Astrocyte (in vitro differentiated cells and primary cell): ENCODE results near the gene KDM4B. TPM values are rescaled to one million over a fixed set of nuclear protein-coding genes. Genes with fewer than 3 reads are reported as not detected.

Experiments used
- DNase-seq: peaks from one replicate; pipeline ENCODE4 v3.0.0-alpha.2; 2010; ENCODE audit warnings: low read depth
- FAIRE-seq: peaks from 2 replicates; lab custom pipeline; 2011; peaks lifted over from hg19 to GRCh38; lab: Jason Lieb, UNC
- H2AFZ ChIP-seq: 2 replicates; pipeline ENCODE4 v1.6.0; 2012; ENCODE audit warnings: low read depth, low read length, inconsistent platforms
- H3K27ac ChIP-seq: 2 replicates; pipeline ENCODE4 v1.5.1; 2011; ENCODE audit warnings: low read depth, low read length, inconsistent platforms
- H3K27me3 ChIP-seq: 2 replicates; pipeline ENCODE4 v1.6.0; 2011; ENCODE audit warnings: low read length, inconsistent platforms; ENCODE audit not compliant: insufficient read depth
- H3K36me3 ChIP-seq: 2 replicates; pipeline ENCODE4 v1.5.1; 2011; ENCODE audit warnings: low read length, inconsistent platforms; ENCODE audit not compliant: insufficient read depth
- H3K4me1 ChIP-seq: 2 replicates; pipeline ENCODE4 v1.5.1; 2011; ENCODE audit warnings: low read length, inconsistent platforms; ENCODE audit not compliant: insufficient read depth
- H3K4me2 ChIP-seq: 2 replicates; pipeline ENCODE4 v1.6.0; 2012; ENCODE audit warnings: low read length, inconsistent platforms
- H3K4me3 ChIP-seq: 2 replicates; pipeline ENCODE4 v1.5.1; 2011; ENCODE audit warnings: low read depth, mild to moderate bottlenecking, low read length, inconsistent platforms; ENCODE audit not compliant: insufficient read depth
- H3K79me2 ChIP-seq: 2 replicates; pipeline ENCODE4 v1.6.0; 2012; ENCODE audit warnings: mild to moderate bottlenecking, low read length, inconsistent platforms; ENCODE audit not compliant: insufficient read depth
- H3K9ac ChIP-seq: 2 replicates; pipeline ENCODE4 v1.6.0; 2012; ENCODE audit warnings: mild to moderate bottlenecking, low read length, inconsistent platforms
- H3K9me3 ChIP-seq: 2 replicates; pipeline ENCODE4 v1.5.1; 2012; ENCODE audit warnings: low read depth, mild to moderate bottlenecking, low read length, inconsistent platforms; ENCODE audit not compliant: insufficient read depth
- H4K20me1 ChIP-seq: 2 replicates; pipeline ENCODE4 v1.6.0; 2012; ENCODE audit warnings: low read length, inconsistent platforms; ENCODE audit not compliant: insufficient read depth
- H3K27ac Mint-ChIP-seq: one replicate; pipeline ENCODE4 v1.8.0; 2021; ENCODE audit warnings: mild to moderate bottlenecking, mixed read lengths; ENCODE audit not compliant: unreplicated experiment
- H3K27me3 Mint-ChIP-seq: one replicate; pipeline ENCODE4 v1.8.0; 2021; ENCODE audit warnings: low read depth, mixed read lengths; ENCODE audit not compliant: unreplicated experiment
- H3K36me3 Mint-ChIP-seq: one replicate; pipeline ENCODE4 v1.8.0; 2021; ENCODE audit warnings: low read depth, mixed read lengths; ENCODE audit not compliant: unreplicated experiment
- H3K4me1 Mint-ChIP-seq: one replicate; pipeline ENCODE4 v1.8.0; 2021; ENCODE audit warnings: low read depth, mixed read lengths; ENCODE audit not compliant: unreplicated experiment
- H3K4me3 Mint-ChIP-seq: one replicate; pipeline ENCODE4 v1.8.0; 2021; ENCODE audit warnings: mild to moderate bottlenecking, moderate library complexity, mixed read lengths; ENCODE audit not compliant: unreplicated experiment
- H3K9me3 Mint-ChIP-seq: one replicate; pipeline ENCODE4 v1.8.0; 2021; ENCODE audit warnings: mild to moderate bottlenecking, mixed read lengths; ENCODE audit not compliant: unreplicated experiment
- CTCF ChIP-seq: IDR thresholded peaks from 2 replicates; pipeline ENCODE4 v1.5.1; 2011; ENCODE audit warnings: low read depth, mild to moderate bottlenecking, inconsistent platforms, low read length, moderate library complexity; ENCODE audit not compliant: insufficient read depth
- EZH2 ChIP-seq: IDR thresholded peaks from 2 replicates; pipeline ENCODE4 v1.6.1; 2012; ENCODE audit warnings: mild to moderate bottlenecking, low read length, inconsistent platforms; ENCODE audit not compliant: insufficient read depth
- total RNA-seq: library from RNA; stranded (reverse); gene quantifications from 2 replicates; pipeline ENCODE4 v1.2.1, GENCODE V29; 2021

The KDM4B gene
- total RNA-seq, 1 donor from 2014 or later = 55.2 TPM

GRCh38 chr19:4993683-4994082, 24.8 kb downstream of the KDM4B start:
- Histone ChIP-seq H3K27me3 (no peaks in the 10 kb centered on the region), H2AFZ (no peak overlapping the region), H4K20me1 (peaks cover 91% of the 10 kb centered on the region), H3K4me3 (no peak overlapping the region), H3K9me3 (no peaks in the 10 kb centered on the region), H3K4me2 (no peak overlapping the region), H3K4me1 (peaks cover 5% of the 10 kb centered on the region), H3K9ac (no peak overlapping the region), H3K27ac (no peak overlapping the region), H3K36me3 (peaks cover 5% of the 10 kb centered on the region), H3K79me2 (peaks cover 93% of the 10 kb centered on the region)
- no peak overlapping the region for H3K4me3 Mint-ChIP-seq
- peaks cover 9% of the 10 kb centered on the region for H3K4me1 Mint-ChIP-seq
- no peak for TF ChIP-seq CTCF
- no peak for TF ChIP-seq EZH2
- no peak overlapping the region for H3K27ac Mint-ChIP-seq
- DNase-seq (no peak), FAIRE-seq (no peak)
- no peaks in the 10 kb centered on the region for H3K27me3 Mint-ChIP-seq
- H3K9me3 Mint-ChIP-seq = no peaks in the 10 kb centered on the region
- H3K36me3 Mint-ChIP-seq = peaks cover 11% of the 10 kb centered on the region

- H2AFZ ChIP-seq = no peak overlapping the region
- peaks cover 93% of the 10 kb centered on the region for H4K20me1 ChIP-seq
- TF ChIP-seq CTCF = no peak
- no peak for TF ChIP-seq EZH2
- no peak overlapping the region for H3K27ac ChIP-seq
- no peak overlapping the region for H3K4me3 ChIP-seq
- DNase-seq (no peak), FAIRE-seq (no peak)
- H3K27me3 Mint-ChIP-seq = no peaks in the 10 kb centered on the region
- H3K4me1 ChIP-seq = peaks cover 4% of the 10 kb centered on the region
- peaks cover 5% of the 10 kb centered on the region for H3K36me3 ChIP-seq
- no peaks in the 10 kb centered on the region for H3K9me3 Mint-ChIP-seq
- H3K4me2 ChIP-seq = no peak overlapping the region
- H3K36me3 Mint-ChIP-seq = peaks cover 11% of the 10 kb centered on the region
- no peak overlapping the region for H3K4me3 Mint-ChIP-seq
- no peaks in the 10 kb centered on the region for H3K9me3 ChIP-seq
- peaks cover 92% of the 10 kb centered on the region for H3K79me2 ChIP-seq
- H3K9ac ChIP-seq = no peak overlapping the region
- H3K27me3 ChIP-seq = no peaks in the 10 kb centered on the region
- H3K4me1 Mint-ChIP-seq = peaks cover 6% of the 10 kb centered on the region
- H3K27ac Mint-ChIP-seq = no peak overlapping the region
Measured at GRCh38 chr19:4996701-4997100, 27.8 kb downstream of the KDM4B start.

- H3K79me2 ChIP-seq = peaks cover 87% of the 10 kb centered on the region
- no peaks in the 10 kb centered on the region for H3K27me3 ChIP-seq
- no peak overlapping the region for H3K9ac ChIP-seq
- FAIRE-seq (no peak), DNase-seq (no peak)
- peaks cover 9% of the 10 kb centered on the region for H3K4me1 Mint-ChIP-seq
- TF ChIP-seq CTCF (no peak), EZH2 (no peak)
- H3K27ac Mint-ChIP-seq = no peak overlapping the region
- no peaks in the 10 kb centered on the region for H3K27me3 Mint-ChIP-seq
- no peak overlapping the region for H3K4me3 Mint-ChIP-seq
- no peaks in the 10 kb centered on the region for H3K9me3 ChIP-seq
- H3K4me2 ChIP-seq = no peak overlapping the region
- peaks cover 5% of the 10 kb centered on the region for H3K36me3 ChIP-seq
- H3K4me3 ChIP-seq = no peak overlapping the region
- H3K9me3 Mint-ChIP-seq = no peaks in the 10 kb centered on the region
- no peak overlapping the region for H3K27ac ChIP-seq
- H3K36me3 Mint-ChIP-seq = peaks cover 13% of the 10 kb centered on the region
- peaks cover 93% of the 10 kb centered on the region for H4K20me1 ChIP-seq
- peaks cover 5% of the 10 kb centered on the region for H3K4me1 ChIP-seq
- H2AFZ ChIP-seq = no peak overlapping the region
Measured at GRCh38 chr19:4997297-4997696, 28.4 kb downstream of the KDM4B start.
